Pancreas (tissue), 10 donors: ENCODE data around the gene EPB41L4A. TPM values are rescaled to one million over a fixed set of nuclear protein-coding genes. Genes with fewer than 3 reads are reported as not detected.

Experiments used
- ATAC-seq, 4 donors: fragments of 200-7000 bp; cut with Tn5 transposase; one replicate each; pipeline versions ENCODE4 v1.8.0 to v1.9.1; 2020; ENCODE audit warnings: mild to moderate bottlenecking in 4 of 4, moderate library complexity in 4 of 4
- DNase-seq, 6 donors: peaks; one replicate each; pipeline ENCODE4 v3.0.0-alpha.2; 2020
- FAIRE-seq: peaks from 2 replicates; lab custom pipeline; 2012; peaks lifted over from hg19 to GRCh38; lab: Jason Lieb, UNC
- H3K27ac ChIP-seq, 4 donors: fragments of 200-600 bp; sonication (generic); 1 replicate in 3 of 4; 2 replicates in 1 of 4; pipeline versions ENCODE4 v1.5.0 to v1.8.0; 2020
- H3K27me3 ChIP-seq, 4 donors: fragments of 200-600 bp; one replicate each; pipeline ENCODE4 v1.8.0; 2021
- H3K36me3 ChIP-seq, 3 donors: fragments of 200-600 bp; sonication (generic) in 1 of 3; one replicate each; pipeline versions ENCODE4 v1.5.0 to v1.8.0; 2020 to 2021
- H3K4me1 ChIP-seq, 3 donors: fragments of 200-600 bp; one replicate each; pipeline ENCODE4 v1.8.0; 2021
- H3K4me3 ChIP-seq, 4 donors: fragments of 200-600 bp; sonication (generic) in 2 of 4; one replicate each; pipeline versions ENCODE4 v1.5.0 to v1.8.0; 2020 to 2021
- H3K9me3 ChIP-seq, 4 donors: fragments of 200-600 bp; one replicate each; pipeline ENCODE4 v1.8.0; 2021
- WGBS, 2 donors: extraction: QIAGEN DNeasy Blood & Tissue Kit; methylation state at CpG; one replicate each; pipeline ENCODE4 v1.1.7; 2013; 5-methylcytosine and 5-hydroxymethylcytosine counted together
- intact Hi-C, 3 donors: fragments of 100-400 bp; cut with DNase I; formaldehyde crosslinking; loops; one replicate each; pipeline versions ENCODE4 v1.11.1 to v1.14.2; 2022
- polyA plus RNA-seq, 2 donors: library from polyadenylated mRNA; stranded (reverse); fragments of 200-250 nt; gene quantifications; one replicate each; pipeline ENCODE4 v1.2.3, GENCODE V29; 2013
- total RNA-seq, 6 donors: library from RNA; stranded (reverse); fragmentation: NEBNext Ultra II Directional in 4 of 6; extraction: Animal tissue kit (Norgen Biotek cat#: 25700) in 4 of 6; gene quantifications; one replicate each; pipeline versions ENCODE4 v1.2.1 to v1.2.4, GENCODE V29; 2021 to 2023
- TF ChIP-seq, protein P1 (sequence below), 4 donors: fragments of 200-600 bp; sonication (generic) in 3 of 4; IDR thresholded peaks; one replicate each; pipeline versions ENCODE4 v1.5.0 to v1.8.0; 2021; ENCODE audit warnings: antibody characterized with exemption in 4 of 4
- donor health status: healthy with polysubstance abuse.
- donor health status: DM: no; HTN: no; CAD: no; lungs with moderate emphysema.
- donor health status: DM: no; HTN: no; CAD: no.
- donor health status: control.
- donor health status: control.
- donor health status: Bipolar disorder and iron deficiency.
- donor health status: DM: yes; HTN: yes; CAD: no.
- donor health status: DM: no; HTN: no; CAD: no.
- donor health status: DM: no; HTN: no; CAD: no.
- donor health status: DM: yes; HTN: yes; CAD: no.

The EPB41L4A gene
- total and polyA plus RNA-seq, 8 donors = 4.4 to 23.4 (median 6.9) TPM

GRCh38 chr5:112374356-112374755, 44.7 kb downstream of the EPB41L4A start:
- ATAC-seq = no peak
- Histone ChIP-seq H3K4me1 (no peaks in the 10 kb centered on the region), H3K9me3 (no peaks in the 10 kb centered on the region), H3K27me3 (no peaks in the 10 kb centered on the region), H3K4me3 (no peak overlapping the region), H3K36me3 (no peaks in the 10 kb centered on the region), H3K27ac (no peak overlapping the region)
- FAIRE-seq = no peak
- TF ChIP-seq, protein P1, sequence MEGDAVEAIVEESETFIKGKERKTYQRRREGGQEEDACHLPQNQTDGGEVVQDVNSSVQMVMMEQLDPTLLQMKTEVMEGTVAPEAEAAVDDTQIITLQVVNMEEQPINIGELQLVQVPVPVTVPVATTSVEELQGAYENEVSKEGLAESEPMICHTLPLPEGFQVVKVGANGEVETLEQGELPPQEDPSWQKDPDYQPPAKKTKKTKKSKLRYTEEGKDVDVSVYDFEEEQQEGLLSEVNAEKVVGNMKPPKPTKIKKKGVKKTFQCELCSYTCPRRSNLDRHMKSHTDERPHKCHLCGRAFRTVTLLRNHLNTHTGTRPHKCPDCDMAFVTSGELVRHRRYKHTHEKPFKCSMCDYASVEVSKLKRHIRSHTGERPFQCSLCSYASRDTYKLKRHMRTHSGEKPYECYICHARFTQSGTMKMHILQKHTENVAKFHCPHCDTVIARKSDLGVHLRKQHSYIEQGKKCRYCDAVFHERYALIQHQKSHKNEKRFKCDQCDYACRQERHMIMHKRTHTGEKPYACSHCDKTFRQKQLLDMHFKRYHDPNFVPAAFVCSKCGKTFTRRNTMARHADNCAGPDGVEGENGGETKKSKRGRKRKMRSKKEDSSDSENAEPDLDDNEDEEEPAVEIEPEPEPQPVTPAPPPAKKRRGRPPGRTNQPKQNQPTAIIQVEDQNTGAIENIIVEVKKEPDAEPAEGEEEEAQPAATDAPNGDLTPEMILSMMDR (IDR thresholded peaks at IDR 0.05) = no peak
- intact Hi-C loops = no loop called here
- WGBS, 2 donors = 77 to 86% methylated on average over 5 of the region's 5 CpGs
- no peak for DNase-seq

- ATAC-seq = no peak
- Histone ChIP-seq H3K4me1 (no peaks in the 10 kb centered on the region), H3K9me3 (no peaks in the 10 kb centered on the region), H3K36me3 (no peaks in the 10 kb centered on the region), H3K27ac (no peak overlapping the region), H3K27me3 (no peaks in the 10 kb centered on the region), H3K4me3 (no peak overlapping the region)
- DNase-seq = no peak
- intact Hi-C loops = no loop called here
- TF ChIP-seq, protein P1 (IDR thresholded peaks at IDR 0.05) = no peak
- 46 to 61% methylated on average over 2 of the region's 2 CpGs for WGBS, 2 donors
- FAIRE-seq = no peak
These were observed 45.2 kb downstream of the EPB41L4A start for GRCh38 chr5:112373885-112374284.

DNA sequence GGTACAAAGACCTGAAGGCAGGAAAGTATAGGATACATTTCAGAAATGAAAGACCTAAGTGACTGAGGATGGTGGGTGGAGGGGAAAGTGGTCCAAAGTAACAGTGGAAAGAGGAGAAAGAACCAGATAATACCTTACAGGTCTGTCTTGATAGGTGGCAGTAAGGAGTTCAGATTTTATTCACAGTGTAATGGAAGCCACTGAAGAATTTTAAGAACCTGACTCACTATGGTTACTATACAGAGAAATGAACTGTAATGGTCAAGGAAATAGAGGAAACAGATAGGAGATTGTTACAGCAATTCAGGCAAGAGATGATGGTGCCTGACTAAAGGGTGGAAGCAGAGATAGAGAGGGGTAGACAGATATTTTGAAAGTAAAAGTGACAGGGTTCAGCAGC, 46.5 kb downstream of the EPB41L4A start:
- Histone ChIP-seq H3K27me3 (no peaks in the 10 kb centered on the region), H3K4me1 (no peaks in the 10 kb centered on the region), H3K4me3 (no peak overlapping the region), H3K27ac (no peak overlapping the region), H3K36me3 (no peaks in the 10 kb centered on the region), H3K9me3 (no peaks in the 10 kb centered on the region)
- DNase-seq (no peak), FAIRE-seq (no peak), ATAC-seq (no peak)
- TF ChIP-seq, protein P1 (IDR thresholded peaks at IDR 0.05) = no peak
- intact Hi-C loops = no loop called here

DNA sequence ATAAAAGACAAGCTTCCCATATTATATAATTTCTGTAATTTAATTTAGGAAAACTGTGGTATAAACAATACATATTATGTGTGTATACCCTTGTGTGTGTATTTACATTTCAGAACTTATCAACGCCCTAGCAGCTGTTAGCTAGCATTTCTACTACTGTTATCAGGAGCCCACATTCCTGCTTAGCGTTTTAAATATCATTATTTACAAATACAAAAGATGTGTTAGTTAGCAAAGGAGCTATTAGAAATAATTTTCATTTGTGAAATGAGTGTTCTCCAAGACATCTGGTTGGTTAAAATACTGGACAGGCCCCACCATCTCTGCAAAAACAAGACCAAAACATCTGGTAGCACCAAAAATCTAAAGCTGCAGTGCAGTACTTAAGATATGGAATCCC, 48.0 kb downstream of the EPB41L4A start:
- FAIRE-seq (no peak), ATAC-seq (no peak), DNase-seq (no peak)
- Histone ChIP-seq H3K36me3 (no peaks in the 10 kb centered on the region), H3K27me3 (no peaks in the 10 kb centered on the region), H3K27ac (no peak overlapping the region), H3K4me3 (no peak overlapping the region), H3K4me1 (no peaks in the 10 kb centered on the region), H3K9me3 (no peaks in the 10 kb centered on the region)
- TF ChIP-seq, protein P1 (IDR thresholded peaks at IDR 0.05) = no peak
- intact Hi-C loops = no loop called here
- 29% methylated on average over 2 of the region's 2 CpGs for WGBS, 2 donors

GRCh38 chr5:112367400-112367799, 51.7 kb downstream of the EPB41L4A start:
- WGBS, 2 donors = 84 to 87% methylated on average over 4 of the region's 4 CpGs
- H3K4me1 ChIP-seq = no peaks in the 10 kb centered on the region
- H3K4me3 ChIP-seq = no peak overlapping the region
- DNase-seq = no peak
- no peak for ATAC-seq
- no peaks in the 10 kb centered on the region for H3K9me3 ChIP-seq
- no peaks in the 10 kb centered on the region for H3K27me3 ChIP-seq
- intact Hi-C loops = no loop called here
- H3K36me3 ChIP-seq = no peaks in the 10 kb centered on the region
- no peak overlapping the region for H3K27ac ChIP-seq
- FAIRE-seq = no peak
- TF ChIP-seq, protein P1 (IDR thresholded peaks at IDR 0.05) = no peak
